Stimulated activated CD8-positive, alpha-beta memory T cell treated with anti-CD3 and anti-CD28 coated beads, Interleukin-4, amount 100 ng/mL, for 24 hours (primary cell): ENCODE results near the gene TTLL5.
"Not testable (repeated sequence)": the region's sequence is repeated elsewhere in the genome, so short reads cannot be mapped to it uniquely, and the experiment has no call there.

Experiments
- DNase-seq: peaks from one replicate; pipeline ENCODE4 v3.0.0-alpha.2; 2020; ENCODE audit warnings: low read depth

The TTLL5 gene

DNA sequence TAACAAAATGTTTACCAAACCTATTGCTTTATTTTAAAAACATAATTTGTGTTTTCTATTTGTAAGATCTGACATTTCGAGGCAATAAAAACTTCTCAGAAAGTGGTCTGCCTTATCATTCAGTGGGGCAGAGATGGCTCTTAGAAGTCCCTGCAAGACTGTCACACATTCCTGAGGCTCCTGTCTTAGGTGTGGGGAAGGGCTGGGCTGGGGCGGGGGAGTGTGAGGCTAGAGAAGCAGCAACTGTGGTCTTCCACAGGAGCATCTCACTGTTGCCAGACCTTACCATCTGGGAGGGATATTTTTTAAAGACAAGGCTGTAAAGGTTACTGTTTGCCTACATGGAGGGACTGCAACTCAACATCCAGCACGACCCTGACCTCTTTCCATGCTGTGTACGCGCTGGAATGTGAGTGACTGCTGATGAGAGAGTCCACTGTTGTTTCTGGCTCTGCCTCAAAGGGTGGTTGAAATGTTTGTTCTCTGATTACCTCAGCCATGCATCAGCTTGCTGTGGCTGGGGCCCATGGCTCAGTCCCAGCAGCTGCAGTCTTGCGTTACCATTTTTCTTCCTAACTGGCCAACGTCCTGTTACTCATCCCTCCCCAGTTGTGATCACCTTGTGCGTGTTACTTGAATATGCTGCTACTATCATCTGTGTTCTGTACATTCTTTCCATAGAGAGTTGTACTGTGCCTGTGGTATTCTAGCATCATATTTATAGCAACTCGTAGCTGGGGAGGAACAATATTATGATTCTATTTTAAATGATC, 12.8 kb upstream of the TTLL5 start:
- DNase-seq, result no peak

GRCh38 chr14:75649337-75649736, 11.7 kb upstream of the TTLL5 start:
- DNase-seq, result no peak

GRCh38 chr14:75649773-75650172, 11.3 kb upstream of the TTLL5 start:
- DNase-seq, result no peak

DNA sequence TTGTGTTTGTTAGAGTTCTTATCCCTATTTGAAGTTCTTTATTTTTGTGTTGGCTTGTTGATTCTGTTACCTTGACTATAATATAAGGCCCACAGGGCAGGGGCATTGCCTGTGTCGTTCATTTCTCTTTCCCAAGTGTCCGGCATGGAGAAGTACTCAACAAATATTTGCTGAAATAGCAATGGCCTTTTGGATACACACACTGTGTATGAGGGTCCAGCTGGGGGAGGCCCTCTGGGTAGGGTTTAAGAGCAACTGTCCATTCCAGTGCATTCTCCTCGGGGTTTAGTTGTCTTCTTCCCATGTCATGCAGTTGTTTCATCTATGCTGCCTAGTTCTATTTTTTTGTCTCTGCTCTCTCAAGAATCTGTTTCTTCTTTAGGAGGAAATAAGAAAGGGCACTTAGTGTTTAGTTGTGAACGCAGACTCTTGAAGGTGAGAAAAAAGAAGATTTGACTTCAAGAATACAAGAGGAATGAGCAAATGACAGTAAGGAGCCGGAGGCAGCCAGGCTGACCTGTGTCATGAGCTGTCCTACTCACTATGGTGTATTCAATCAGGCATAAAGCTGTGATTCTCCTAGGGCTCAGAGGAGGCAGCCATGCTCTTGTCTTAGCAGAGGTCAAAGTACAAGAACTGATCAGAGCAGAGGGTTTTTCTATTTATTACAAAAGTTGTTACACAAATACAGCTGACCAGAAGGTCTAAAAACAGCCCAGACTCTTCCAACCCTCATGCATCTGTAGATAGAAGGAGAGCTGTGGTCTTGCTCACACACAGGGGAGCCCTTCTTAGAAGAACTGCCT, 10.6 kb upstream of the TTLL5 start:
- no peak for DNase-seq

DNA sequence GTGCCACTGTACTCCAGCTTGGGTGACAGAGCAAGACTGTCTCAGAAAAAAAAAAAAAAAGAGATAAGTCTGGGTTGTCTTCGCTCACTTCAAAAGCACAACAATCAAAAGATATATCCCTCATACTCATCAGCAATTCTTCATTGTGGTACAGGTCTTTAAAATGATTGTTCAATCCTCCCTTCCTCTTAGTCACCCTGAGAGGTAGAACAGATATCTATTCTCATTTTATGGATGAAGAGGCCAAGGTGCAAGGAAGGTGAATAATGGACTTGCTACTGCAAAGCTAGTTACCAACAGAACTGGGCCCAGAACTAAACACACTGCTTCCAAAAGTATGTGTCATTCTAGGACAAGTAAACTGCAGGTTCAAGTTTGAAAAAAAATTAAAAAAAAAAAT, 7.5 kb upstream of the TTLL5 start:
- DNase-seq, result no peak

- peak; percentile 70 for DNase-seq
These were observed 6.8 kb upstream of the TTLL5 start for GRCh38 chr14:75654127-75654732.

DNA sequence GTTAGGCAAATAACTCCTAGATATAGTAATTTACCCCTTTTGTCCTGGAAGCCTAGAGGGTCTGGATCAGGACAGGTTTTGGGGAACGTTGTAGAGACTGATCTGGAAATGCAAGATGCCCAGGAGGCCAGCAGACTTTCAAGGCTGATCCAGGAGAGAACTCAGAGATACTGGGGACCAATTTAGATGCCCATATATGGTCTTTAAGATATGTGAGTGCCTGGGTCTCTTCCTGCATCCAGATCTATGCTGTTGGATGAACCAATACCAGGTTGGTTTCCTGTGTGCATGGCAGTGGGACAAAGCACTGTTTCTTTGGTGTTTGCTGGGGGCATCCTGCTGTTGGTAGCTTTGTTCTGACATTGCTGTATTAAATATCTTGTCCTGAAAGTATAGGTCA, 5.8 kb upstream of the TTLL5 start:
- DNase-seq, result no peak

GRCh38 chr14:75657331-75657730, 3.7 kb upstream of the TTLL5 start:
- no peak for DNase-seq

GRCh38 chr14:75658957-75659356, 2.1 kb upstream of the TTLL5 start:
- DNase-seq, result no peak

DNA sequence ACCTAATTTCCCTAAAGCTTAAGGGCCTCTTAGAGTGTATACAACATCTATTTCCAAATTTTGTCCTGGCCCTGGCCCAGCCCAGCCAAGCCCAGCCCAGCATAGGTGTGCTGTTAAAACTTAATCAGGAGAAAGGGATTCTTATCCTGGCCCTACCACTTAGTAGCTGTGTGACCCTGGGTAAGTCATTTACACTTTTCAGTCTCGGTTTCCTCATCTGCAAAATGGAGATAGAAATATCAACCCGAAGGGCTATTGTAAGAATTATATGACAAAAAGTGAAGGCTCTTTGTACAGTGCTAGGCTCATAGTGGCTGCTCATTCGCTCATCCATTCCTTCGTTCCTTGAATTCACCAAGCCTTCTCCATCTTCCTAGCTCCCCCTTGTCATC, 812 bp upstream of the TTLL5 start:
- no peak for DNase-seq

GRCh38 chr14:75661499-75661814, 411 bp downstream of the TTLL5 start:
- no peak for DNase-seq

DNA sequence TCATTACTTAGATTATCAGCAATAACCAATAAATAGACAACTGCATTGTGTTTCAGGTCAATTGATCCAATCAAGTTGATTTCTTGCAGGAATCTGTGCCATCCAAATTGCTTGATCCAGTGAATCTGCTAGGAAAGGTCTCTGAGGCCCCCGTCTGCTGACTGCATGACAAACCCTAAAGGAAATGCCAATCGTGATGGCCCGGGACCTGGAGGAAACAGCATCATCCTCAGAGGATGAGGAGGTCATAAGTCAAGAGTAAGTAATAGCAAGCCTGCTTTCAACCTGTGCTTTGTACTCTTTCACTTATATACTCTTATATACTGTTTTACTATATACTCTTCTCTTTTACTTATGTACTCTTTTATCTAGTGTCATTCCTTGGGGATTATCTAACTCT, 1.9 kb downstream of the TTLL5 start:
- no peak for DNase-seq

GRCh38 chr14:75667099-75667765, 6.2 kb downstream of the TTLL5 start:
- DNase-seq, result no peak

DNA sequence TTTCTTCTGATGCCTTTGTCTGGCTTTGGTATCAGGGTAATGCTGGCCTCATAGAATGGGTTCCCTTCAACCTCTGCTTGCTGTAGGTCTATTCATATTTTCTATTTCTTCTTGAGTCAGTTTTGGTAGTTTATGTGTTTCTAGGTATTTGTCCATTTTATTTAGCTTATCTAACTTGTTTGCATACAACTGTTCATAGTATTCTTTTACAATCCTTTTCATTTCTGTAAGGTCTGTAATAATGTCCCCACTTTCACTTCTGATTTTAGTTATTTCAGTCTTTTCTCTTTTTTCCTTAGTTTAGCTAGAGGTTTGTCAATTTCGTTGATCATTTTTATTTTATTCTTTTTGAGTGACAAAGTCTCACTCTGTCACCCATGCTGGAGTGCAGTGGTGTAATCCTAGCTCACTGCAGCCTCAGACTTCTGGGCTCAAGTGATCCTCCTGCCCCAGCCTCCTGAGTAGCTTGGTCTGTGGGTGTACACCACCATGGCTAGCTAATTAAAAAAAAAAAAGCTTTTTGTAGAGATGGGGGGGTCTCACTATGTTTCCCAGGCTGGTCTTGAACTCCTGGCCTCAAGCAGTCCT, 11.7 kb downstream of the TTLL5 start:
- DNase-seq, result no peak

- DNase-seq, result no peak
These were observed 12.4 kb downstream of the TTLL5 start for GRCh38 chr14:75673345-75674035.

GRCh38 chr14:75675265-75675960, 14.4 kb downstream of the TTLL5 start:
- no peak for DNase-seq

- DNase-seq, result no peak
These were observed 24.9 kb downstream of the TTLL5 start for GRCh38 chr14:75685910-75686309.

DNA sequence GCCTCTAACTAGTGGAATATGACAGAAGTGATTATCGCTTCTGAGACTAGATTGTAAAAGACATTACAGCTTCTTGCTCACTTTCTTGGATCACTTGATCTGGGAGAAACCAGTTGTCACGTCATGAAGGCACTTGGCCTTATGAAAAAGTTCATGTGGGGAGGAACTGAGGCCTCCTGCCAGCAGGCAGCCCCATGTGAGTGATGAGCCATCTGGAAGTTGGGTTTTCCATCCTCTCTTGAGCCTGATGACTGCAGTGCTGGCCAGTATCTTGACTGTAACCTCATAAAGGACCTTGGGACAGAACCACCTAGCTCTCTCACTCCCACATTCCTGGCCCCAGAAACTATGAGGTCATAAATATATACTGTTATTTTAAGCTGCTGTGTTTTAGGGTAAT, 28.0 kb downstream of the TTLL5 start:
- DNase-seq, result no peak

- no peak for DNase-seq
These were observed 29.0 kb downstream of the TTLL5 start for GRCh38 chr14:75690010-75690409.

- DNase-seq, result not testable (repeated sequence)
These were observed 34.0 kb downstream of the TTLL5 start for GRCh38 chr14:75695025-75695424.

DNA sequence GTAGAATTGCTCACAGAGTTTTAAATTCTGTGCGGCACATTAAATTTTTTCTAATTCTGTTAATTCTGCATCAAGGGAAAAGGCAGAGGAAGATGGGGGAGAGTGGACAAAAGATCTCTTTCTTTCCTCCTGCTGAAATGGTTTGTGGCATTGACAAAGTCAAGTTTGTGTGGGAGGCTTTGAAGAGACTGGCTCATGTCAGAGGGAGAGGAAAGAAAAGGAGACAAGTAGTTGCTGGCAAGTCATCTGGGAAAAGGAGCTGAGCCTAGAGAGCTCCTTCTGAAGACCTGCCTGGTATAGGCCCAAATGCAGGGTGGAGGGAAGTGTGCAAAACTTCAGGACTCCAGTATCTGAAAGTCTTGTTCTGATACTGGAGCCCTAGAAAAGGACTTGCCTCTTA, 36.3 kb downstream of the TTLL5 start:
- no peak for DNase-seq
